ENCODE data around the gene FGGY. TPM values are rescaled to one million over a fixed set of nuclear protein-coding genes. Genes with fewer than 3 reads are reported as not detected.

FGGY gene
- total RNA-seq, 1 donor from 2014 or later = 9.0 TPM

- DNase-seq (ENCODE audit: low spot score) = no peak
- Mint-ChIP-seq H3K4me1 (ENCODE audit: low read depth) (peaks cover 11% of the 10 kb centered on the region), H3K27ac (ENCODE audit: unreplicated experiment) (no peak overlapping the region), H3K4me3 (ENCODE audit: unreplicated experiment) (no peak overlapping the region), H3K36me3 (ENCODE audit: low read depth) (no peaks in the 10 kb centered on the region), H3K9me3 (ENCODE audit: low read depth) (peaks cover 7% of the 10 kb centered on the region), H3K27me3 (ENCODE audit: low read depth) (no peaks in the 10 kb centered on the region)
- TF ChIP-seq CTCF (IDR thresholded peaks at IDR 0.05) = no peak
These were observed 30.5 kb upstream of the FGGY start for GRCh38 chr1:59266180-59266926.

GRCh38 chr1:59266927-59267293 lies 30.0 kb upstream of the FGGY start:
- Mint-ChIP-seq H3K4me3 (ENCODE audit: unreplicated experiment) (no peak overlapping the region), H3K27me3 (ENCODE audit: low read depth) (no peaks in the 10 kb centered on the region), H3K9me3 (ENCODE audit: low read depth) (peaks cover 7% of the 10 kb centered on the region), H3K4me1 (ENCODE audit: low read depth) (peaks cover 8% of the 10 kb centered on the region), H3K36me3 (ENCODE audit: low read depth) (no peaks in the 10 kb centered on the region), H3K27ac (ENCODE audit: unreplicated experiment) (no peak overlapping the region)
- no peak for TF ChIP-seq CTCF (IDR thresholded peaks at IDR 0.05)
- DNase-seq (ENCODE audit: low spot score) = no peak

- H3K27me3 Mint-ChIP-seq (ENCODE audit: low read depth) = no peaks in the 10 kb centered on the region
- H3K36me3 Mint-ChIP-seq (ENCODE audit: low read depth) = no peaks in the 10 kb centered on the region
These were observed 28.5 kb upstream of the FGGY start for GRCh38 chr1:59268406-59268805.

GRCh38 chr1:59271561-59272260 lies 25.2 kb upstream of the FGGY start:
- DNase-seq (ENCODE audit: low spot score) = no peak
- Mint-ChIP-seq H3K27me3 (ENCODE audit: low read depth) (no peaks in the 10 kb centered on the region), H3K4me1 (ENCODE audit: low read depth) (peaks cover 20% of the 10 kb centered on the region), H3K9me3 (ENCODE audit: low read depth) (peaks cover 7% of the 10 kb centered on the region), H3K4me3 (ENCODE audit: unreplicated experiment) (no peak overlapping the region), H3K27ac (ENCODE audit: unreplicated experiment) (no peak overlapping the region), H3K36me3 (ENCODE audit: low read depth) (no peaks in the 10 kb centered on the region)
- TF ChIP-seq CTCF (IDR thresholded peaks at IDR 0.05) = no peak

More at GRCh38 chr1:59268406-59268805, 28.5 kb upstream of the FGGY start:
- Mint-ChIP-seq H3K4me1 (ENCODE audit: low read depth) (peaks cover 19% of the 10 kb centered on the region), H3K4me3 (ENCODE audit: unreplicated experiment) (no peak overlapping the region), H3K27ac (ENCODE audit: unreplicated experiment) (no peak overlapping the region), H3K9me3 (ENCODE audit: low read depth) (peaks cover 7% of the 10 kb centered on the region)
- no peak for TF ChIP-seq CTCF (IDR thresholded peaks at IDR 0.05)
- DNase-seq (ENCODE audit: low spot score) = no peak

- no peak for DNase-seq (ENCODE audit: low spot score)
- H3K4me3 Mint-ChIP-seq (ENCODE audit: unreplicated experiment) = no peak overlapping the region
- peaks cover 22% of the 10 kb centered on the region for H3K4me1 Mint-ChIP-seq (ENCODE audit: low read depth)
- H3K9me3 Mint-ChIP-seq (ENCODE audit: low read depth) = peaks cover 7% of the 10 kb centered on the region
- no peak overlapping the region for H3K27ac Mint-ChIP-seq (ENCODE audit: unreplicated experiment)
- no peaks in the 10 kb centered on the region for H3K36me3 Mint-ChIP-seq (ENCODE audit: low read depth)
- H3K27me3 Mint-ChIP-seq (ENCODE audit: low read depth) = no peaks in the 10 kb centered on the region
- TF ChIP-seq CTCF (IDR thresholded peaks at IDR 0.05) = no peak
These were observed 24.4 kb upstream of the FGGY start for GRCh38 chr1:59272507-59272906.

Data from chondrocyte (in vitro differentiated cells).